ENCODE measurements around the gene GRIK2.

DNA sequence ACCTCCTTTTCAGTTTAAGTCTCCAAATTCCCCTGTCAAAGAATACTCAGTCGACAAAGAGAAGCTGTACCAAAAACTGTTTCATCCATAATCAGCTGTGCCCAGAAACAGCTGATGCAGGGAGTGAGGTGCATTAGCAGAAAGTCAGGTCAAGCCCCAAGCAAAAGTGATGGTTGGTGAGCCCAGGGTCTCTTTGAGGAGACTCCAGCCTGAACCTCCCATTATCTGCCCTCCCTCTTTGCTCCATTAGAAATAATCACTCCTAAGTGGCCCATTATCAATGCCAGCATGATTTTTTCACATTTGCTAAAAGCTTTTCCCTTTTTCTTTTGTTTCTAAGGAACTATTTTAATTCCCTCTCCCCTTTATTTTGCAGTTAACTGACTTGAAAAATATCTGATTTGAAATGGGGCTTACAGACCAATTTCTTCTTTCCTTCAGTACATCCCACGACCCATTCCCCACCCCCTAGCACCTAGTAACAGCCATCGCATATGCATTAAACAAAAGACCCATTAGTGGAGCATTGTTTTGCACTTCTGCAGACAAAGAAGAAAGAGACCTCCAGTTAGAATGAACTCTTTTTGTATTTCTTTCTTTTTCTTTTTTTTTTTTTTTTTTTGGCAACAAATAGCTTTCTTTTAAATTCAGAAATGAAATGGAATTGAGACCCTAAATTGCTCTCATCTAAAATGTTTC, 257.0 kb downstream of the GRIK2 start:
- TF ChIP-seq, protein P1, sequence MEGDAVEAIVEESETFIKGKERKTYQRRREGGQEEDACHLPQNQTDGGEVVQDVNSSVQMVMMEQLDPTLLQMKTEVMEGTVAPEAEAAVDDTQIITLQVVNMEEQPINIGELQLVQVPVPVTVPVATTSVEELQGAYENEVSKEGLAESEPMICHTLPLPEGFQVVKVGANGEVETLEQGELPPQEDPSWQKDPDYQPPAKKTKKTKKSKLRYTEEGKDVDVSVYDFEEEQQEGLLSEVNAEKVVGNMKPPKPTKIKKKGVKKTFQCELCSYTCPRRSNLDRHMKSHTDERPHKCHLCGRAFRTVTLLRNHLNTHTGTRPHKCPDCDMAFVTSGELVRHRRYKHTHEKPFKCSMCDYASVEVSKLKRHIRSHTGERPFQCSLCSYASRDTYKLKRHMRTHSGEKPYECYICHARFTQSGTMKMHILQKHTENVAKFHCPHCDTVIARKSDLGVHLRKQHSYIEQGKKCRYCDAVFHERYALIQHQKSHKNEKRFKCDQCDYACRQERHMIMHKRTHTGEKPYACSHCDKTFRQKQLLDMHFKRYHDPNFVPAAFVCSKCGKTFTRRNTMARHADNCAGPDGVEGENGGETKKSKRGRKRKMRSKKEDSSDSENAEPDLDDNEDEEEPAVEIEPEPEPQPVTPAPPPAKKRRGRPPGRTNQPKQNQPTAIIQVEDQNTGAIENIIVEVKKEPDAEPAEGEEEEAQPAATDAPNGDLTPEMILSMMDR (conservative IDR thresholded peaks at IDR 0.05; ENCODE audit: low read depth, low read length) = no peak
- TF ChIP-seq EZH2 (IDR thresholded peaks at IDR 0.05; ENCODE audit: low read length, unreplicated experiment) (no peak), EZH2phosphoT487 (IDR thresholded peaks at IDR 0.05; ENCODE audit: borderline replicate concordance, low read length) (no peak)
